NOMO-1 (cell line): ENCODE data around the gene MGLL.
A peak's percentile ranks its signal among the peaks of the same experiment; 100 is the strongest.

Source experiments
- DNase-seq, 2 experiments: peaks; one replicate each; lab custom pipeline; 2025; ENCODE audit not compliant: unreplicated experiment in 2 of 2; lab: John Stamatoyannopoulos, UW

Gene MGLL

DNA sequence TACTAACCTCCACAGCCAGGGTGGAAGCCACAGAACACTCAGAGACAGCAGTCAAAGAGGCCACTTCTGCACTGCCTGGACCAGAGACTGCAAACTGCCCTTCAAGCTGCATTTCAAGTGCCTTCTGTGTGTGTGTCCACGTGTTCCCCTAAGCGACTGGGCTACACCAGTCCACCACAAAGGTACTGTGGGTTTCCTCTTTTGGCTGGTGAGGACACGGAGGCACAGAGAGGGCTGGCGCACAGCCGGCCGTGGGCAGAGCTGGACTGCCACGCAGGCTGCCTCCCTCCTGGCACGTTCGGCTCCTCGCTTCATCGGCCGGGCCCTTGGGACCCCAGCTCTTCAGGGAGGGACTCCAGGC, 60.9 kb downstream of the MGLL start:
- peak; percentile 55 to 67 for DNase-seq

DNA sequence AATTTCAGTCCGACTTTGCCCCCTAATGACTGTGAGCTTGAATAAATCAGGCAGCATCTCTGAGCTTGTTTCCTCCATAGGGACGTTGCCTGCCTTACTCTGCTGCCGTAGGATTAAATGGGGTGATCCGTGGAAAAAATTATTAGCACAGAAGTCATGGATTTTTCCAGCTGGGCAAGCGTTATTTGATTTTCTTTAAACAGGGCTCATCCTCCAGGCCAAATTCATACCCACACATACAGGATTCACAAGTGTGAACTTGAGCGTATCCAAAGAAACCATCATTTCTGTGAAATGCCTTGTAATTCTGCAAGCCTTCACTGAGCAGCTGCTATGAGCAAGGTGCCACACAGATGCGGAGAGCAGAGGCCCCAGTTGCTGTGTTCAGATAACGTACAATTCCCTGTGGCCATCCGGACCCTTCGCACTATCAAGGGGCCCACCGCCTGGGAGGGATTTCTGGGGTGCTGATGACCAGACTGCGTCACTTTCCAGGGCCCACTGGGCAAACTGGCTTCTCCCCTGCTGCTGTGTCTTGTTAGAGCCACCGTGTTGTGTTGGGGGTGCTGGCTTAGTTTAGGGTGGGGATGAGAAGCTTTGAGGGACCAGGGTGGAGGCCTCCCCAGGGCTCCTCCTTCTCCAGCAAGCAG, 61.4 kb downstream of the MGLL start:
- DNase-seq, result no peak

DNA sequence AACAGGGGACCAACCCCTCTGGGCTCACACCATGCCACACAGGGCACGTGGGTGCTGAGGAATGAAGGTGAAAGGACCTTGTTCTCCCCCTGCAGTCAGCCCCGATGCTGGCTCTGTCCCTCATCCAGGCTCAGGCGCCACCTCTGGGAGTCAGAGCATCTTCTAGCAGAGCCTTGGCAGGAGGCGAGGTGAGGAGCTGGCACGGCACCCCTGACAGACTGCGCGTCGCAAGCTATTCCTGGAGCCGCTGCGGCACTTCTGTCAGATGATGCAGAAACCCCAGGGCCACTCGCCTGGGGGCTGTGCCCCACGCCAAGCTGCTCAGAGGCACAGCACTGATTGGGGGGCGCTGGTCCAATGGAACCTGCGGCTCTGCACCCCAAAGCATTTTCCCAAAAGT, 62.0 kb downstream of the MGLL start:
- no peak for DNase-seq

DNA sequence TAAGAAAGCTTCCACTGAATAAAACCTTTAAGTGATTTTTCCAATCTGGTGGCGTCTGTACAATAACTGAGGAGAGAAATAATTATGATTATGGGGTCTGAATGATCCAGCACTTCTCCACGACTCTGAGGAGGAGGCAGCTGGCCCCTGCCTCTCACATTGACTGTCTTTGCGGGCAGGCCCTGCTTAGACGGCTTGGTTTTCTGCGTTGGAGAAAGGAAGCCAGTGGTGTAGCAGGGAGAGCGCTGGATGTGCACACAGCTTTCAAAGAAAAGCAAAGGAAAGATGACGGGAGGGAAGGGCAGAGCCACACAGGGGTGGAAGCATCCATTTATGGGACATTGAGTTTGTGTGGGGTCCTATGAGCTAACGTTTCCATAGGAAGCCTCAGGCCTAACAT, 62.5 kb downstream of the MGLL start:
- DNase-seq, result no peak

DNA sequence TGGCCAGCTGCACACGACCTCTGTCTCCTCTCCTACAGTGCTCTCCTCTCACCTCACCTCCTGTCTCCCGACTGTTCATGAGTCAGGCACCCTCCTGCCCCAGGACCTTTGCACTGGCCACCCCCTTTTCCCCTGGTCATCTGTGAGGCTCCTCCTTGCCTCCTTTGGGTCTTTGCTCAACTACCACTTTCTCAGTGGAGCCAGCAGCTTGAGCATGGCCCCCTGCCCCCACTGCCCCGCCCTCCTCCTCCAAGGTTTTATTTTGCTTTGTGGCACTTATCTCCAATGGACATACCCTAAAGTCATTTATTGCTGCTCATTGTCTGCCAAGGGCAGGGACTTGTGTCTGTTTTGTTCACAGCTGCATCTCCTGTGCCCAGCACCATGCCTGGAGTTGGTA, 64.3 kb downstream of the MGLL start:
- no peak for DNase-seq

DNA sequence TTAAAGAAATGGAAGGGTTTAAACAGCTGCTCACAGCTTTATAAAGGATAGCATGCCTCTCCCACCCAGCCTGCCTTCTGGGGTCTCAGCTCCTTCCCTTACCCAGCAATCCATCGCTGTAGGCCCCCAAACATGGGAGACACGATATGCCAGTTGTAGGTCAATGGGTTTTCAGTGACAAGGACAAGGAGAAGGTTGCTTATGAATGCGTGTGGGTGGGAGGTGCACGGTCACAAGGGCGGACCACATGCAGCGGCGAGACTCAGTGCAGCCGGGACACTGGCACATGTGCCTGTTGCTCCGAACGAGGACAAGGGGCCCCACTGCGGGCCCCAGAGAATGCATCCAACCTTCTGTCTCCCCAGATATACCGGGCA, 67.0 kb downstream of the MGLL start:
- DNase-seq, result peak in 1 of 2 experiments; percentile 61

DNA sequence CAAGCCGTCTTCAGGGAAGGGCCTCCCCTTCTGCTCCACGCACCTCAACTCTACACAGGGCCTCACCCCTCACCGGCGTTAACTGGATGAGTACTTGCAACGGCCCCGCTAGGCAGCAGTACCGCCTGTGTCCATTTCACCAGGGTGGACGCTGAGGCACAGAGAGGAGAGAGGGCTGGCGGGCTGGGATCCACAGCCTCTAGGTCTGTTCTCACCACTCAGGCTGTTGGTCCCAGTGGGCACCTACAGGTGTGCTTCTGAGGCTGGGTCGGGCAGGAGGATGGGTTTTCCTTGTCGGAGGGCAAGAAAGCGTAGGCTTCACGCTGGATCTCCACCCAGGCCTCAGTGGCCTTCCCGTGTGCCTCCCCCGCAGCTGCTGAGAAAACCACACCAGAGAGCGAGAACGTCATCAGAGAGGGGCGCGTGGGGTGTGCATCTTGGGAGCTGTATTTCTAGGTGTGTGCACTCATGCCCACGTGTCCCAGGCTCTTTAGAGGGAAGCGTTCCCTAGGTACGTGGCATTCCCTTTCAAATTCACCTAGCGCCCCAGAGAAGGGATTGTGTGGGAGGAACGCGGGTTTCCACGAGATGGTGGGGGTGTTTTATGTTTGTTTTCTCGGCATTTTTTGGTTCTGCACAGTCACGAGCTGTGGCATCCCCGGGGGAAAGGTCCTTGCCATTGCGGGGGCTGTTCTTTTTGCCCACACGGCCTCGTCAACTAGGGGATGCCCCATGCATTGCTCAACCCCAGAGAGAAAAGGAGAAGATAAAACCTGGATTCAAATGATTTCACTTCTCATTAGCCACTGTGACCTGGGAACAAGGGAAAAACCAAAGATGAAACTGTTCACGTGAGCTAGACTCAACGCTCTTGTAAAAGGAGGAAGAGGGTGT, 67.7 kb downstream of the MGLL start:
- peak; percentile 66 to 91 for DNase-seq

DNA sequence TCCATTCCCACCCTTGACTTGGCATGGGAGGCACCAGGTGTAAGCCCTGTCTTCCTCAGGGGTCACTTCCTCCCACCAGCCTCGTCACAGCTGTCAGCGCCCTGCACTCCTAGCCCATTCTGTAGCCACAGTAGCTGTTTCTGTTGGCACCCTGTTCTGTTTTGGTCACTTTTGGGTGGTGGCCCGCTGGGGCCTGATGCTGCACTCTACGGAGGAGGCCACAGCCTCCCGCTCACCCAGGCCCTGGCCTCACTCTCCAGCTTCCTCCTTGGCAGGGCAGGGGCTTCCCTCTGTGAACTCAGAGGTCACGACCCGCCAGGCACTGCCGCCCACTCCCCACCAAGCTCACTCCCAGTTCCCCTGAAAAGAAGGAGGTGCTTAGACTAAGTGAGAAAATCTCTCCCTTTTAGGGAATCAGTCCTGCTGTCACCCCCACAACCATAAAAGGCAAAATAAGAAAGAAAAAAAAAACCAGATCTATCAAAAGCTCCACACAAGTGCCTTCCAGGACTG, 68.4 kb downstream of the MGLL start:
- DNase-seq, result no peak

DNA sequence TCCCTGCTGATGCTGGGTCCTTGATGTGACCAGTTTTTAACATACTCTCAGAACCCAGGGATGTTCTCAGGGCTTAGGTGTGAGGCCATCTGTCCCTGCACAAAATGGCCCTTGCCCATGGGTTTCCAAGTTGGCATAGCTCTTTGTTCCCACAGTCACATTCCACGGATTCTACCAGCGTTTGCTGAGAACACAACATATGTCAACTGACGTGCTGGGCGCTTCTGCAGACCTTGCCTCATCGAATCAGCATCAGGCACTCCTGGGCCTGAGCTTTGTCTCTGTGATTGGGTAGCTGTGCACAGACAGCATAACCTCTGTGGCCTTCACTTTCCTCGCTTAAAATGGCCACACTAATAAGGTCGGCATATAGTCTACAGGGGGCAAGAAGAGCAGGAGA, 69.0 kb downstream of the MGLL start:
- DNase-seq, result no peak

DNA sequence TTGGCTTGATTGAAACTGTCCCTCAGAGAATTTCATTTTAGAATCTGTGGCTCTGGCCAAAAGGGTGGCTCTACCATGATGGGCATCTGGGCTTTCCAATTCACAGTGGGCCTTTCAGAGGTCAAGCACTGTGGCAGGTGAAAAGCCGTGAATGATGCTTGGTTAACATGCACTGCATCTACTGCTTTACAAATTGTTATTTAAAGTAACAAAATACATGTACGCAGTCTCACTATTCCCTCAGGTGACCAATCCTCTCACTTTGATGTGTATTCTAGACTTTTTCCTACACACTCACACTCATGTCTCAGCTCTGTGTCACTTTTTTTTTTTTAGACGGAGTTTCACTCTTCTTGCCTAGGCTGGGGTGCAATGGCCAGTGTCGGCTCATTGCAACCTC, 70.5 kb downstream of the MGLL start:
- no peak for DNase-seq

DNA sequence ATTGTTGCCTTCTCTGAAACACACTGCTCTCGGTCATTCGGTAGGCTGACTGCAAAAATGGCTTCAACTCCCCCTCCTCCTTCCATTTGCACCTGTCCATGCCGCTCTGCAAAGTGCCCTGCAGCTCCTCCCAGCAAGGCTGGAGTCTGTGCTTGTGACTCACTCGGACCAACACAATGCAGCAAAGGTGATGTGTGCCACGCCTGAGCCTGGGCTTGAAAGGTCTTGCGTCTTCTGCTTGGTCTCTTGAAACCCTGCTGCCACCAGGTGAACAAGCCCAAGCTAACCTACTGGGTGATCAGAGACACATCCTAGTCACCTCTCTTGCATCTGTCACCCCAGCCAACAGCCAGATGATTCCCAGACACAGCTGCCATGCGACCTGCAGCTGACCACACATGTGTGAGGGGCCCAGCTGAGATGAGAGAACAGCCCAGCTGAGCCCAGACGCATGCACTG, 71.1 kb downstream of the MGLL start:
- DNase-seq, result no peak

DNA sequence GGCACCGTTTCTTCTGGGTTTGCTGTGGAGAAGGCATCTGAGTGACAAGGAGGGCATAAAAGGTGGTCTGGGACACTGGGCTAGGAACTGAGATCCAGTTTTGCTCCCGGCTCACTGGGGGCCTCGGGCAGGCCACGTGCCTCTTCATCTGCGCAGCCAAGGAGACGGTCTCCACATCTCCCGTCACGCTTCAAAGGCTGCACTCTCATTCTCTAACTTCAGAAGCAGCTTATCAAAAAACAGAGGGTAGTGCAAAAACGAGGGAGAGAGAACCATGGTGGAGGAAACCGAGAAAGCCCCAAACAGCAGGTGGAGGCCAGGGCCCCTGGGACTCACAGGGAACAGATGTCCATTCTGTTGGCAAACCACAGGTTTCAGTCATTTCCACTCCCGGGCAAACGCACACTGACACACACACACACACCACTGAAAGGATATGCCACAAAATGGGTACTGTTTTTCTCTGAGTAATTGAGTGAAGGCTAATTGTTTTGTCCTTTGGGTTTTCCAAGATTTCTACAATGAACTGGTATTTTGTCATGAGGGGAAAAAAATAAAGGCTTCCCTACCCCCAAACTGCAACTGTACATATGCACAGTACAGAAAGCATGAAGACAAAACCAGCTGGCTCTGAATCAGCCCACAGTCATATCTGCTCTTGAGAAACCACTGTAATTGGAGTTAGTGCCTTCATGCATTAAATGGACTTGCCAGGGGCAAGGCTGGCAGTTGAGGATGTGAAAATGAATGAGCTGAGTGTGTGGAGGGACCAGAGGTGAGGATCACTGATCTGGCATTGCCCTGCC, 71.9 kb downstream of the MGLL start:
- DNase-seq, result peak; percentile 32 to 70

DNA sequence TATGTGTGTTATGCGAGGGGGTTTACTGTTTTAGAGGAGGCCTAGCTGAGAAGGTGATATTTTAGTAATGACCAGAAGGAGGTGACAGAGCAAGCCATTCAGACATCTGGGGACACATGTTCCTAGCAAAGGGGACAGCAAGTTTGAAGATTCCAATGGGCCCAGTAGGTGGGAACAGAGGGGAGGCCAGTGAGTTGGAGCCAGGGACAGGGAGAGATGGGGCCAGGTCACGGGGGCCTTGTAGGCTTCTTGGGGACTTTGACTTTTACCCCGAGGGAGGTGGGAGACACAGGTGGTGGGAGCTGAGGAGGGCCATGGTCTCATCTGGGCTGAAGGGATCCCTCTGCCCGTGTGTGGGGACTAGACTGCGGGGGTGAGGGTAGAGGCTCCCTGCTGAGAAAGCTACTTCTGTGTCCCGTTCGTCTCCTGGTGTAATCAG, 72.5 kb downstream of the MGLL start:
- DNase-seq, result peak; percentile 31 to 58

DNA sequence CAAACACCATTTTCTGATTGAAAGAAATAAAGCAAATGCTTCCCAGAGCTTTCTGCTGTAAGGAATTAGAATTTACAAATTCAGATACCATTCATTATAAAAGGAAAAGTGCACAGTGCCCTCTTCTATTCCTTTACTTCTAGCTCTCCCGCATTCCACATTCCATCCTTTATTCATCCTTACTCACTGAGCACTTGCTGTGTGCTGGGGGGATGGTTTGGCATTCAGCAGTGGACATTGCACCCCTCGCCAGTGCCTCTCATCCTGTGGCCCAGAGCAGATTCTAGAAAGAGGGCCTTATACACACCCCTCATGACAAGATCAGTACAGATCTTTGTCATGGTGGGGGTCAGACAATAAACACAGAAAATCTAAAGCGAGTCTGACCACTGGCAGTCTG, 73.0 kb downstream of the MGLL start:
- DNase-seq, result no peak

DNA sequence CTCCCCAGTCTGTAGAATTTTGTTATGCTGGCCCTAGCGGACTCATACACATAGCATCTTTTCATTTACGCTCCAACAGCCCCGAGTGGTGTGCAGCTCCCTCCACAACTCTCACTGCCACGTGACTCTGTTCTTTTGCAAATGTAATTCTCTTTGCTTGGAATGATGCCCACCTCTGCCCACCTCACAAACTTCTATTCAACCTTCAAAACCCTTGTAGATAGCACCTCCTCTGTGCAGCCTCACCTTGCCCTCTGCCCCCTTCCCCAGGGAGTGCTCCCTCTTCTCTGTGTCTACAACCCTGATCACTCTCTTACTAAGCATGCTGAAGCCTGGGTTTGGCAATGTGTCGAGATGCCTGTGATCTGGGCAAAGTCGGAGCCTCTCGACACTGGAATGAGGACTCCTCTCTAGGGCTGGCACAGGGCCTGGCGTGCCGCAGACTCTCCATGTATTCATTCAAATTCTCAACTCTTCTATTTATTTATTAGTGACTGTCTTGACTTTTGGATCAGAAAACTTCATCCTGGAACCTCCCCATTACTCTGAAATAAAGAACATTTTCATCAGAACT, 73.5 kb downstream of the MGLL start:
- no peak for DNase-seq

DNA sequence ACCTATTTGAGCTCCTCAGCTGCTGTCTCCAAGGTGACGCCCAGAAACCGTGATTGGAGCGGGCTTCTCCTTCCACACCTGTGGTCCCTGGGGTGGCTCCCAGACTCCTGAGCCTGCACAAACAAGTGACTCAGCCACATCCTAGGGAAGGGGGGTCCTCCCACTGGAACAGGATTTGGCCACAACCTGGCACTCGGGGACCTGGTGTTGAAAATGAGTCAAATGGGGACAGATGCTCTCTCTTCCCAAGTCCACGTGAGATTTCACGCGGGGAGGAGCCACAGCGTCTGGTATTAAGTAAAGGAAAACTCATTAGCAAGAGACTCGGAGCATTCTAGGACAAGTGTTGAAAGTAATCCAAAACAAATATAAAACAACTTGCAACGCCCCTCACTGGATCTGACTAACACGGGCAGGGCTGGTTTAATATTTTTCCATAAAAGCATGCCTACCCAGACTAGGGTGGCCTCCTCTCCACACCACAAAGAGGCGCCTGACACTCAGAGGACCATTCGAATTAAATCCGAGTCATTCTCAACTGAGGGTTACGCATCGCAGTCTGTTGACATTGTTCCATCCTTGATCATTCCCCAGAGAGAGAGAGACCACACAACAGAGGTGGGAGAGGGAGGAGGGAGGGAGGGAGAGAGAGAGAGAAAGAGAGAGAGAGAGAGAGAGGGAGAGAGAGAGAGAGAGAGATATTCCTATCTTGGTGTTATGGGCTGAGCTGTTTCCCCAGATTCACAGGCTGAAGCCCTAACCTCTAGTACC, 74.4 kb downstream of the MGLL start:
- no peak for DNase-seq

DNA sequence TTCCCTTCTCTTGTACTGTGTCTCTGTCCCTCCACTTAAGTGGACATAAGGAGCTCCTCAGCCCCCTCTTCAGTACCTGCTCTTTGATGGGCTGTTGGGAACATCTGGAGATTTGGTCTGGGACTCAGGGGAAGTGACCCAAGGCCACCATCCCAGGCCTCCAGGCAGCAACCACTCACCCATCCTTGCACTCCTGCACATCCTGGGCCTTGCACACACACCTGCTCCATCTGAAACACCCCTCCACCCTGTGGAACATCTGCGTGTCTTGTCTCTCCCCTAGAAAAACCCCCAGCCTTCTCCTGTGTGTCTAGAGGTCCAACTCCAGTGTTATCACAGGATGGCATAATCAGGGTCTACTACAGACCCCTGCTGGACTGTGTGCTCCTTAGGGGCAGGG, 75.2 kb downstream of the MGLL start:
- no peak for DNase-seq

DNA sequence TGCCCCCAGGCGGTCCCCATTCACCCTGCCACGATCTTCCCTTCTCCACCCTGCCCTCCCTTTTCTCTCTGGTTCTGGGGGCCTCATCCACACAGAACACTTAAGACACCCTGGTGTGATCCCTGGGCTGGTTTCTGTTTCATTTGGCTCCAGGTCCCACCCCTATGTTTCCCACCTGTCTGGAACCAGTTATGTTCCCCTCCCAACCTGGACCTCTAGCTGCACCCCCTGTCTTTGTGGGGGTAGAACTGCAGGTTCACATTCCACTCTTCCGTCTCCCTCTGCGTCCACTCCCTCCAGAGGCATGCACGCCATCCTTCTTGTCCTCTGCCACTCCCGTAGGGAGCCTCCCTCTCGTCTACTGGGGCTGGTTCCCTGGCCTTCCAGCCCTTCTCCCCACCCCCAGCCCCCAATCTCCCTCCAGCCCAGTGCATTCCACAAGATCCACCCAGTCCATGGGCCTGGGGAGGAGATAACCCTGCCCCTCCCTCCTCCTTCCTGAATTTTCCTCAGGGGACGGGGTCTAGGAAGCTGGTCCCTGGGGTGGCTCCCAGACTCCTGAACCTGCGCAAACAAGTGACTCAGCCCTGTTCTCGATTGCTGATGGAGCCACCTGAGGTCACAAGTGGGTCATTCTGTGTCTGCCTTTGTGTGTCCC, 75.8 kb downstream of the MGLL start:
- no peak for DNase-seq

DNA sequence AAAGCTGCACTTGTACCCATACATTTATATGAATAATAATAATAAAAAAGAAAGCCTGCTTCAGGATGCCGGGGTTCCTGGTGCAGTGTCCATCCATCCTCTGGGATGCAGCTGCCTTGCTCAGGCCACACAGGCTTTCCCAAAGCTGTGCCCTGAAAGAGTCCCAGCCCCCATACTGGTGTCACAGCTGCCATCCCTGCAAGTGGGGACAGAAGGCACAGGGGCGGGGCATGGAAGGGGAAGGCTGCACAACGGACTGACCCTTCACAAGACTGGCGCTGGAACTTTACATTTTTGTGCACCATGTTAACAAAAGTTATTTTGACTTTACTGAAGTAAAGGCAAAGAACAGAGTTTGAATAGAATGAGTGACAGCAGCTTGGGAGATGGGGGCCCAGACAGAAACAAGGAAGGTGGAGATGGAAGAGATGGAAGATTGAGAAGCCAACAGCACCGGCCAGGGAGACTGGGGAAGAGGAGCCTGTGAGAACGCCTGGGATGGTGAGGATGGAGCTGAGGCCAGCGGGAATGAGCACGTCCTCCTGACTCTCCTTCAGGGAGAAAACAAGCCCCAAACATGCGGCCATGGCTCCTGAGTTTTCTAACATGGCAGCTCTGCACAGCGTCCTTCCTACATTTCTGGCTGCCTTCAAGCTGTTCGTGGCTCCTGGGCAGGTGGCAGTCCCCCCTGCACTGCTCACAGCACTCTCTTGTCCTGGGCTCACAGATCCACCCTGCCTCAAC, 76.5 kb downstream of the MGLL start:
- no peak for DNase-seq
